ENCODE results near the gene CYGB.
"Not testable (repeated sequence)": the region's sequence is repeated elsewhere in the genome, so short reads cannot be mapped to it uniquely, and the experiment has no call there.

Gene CYGB

DNA sequence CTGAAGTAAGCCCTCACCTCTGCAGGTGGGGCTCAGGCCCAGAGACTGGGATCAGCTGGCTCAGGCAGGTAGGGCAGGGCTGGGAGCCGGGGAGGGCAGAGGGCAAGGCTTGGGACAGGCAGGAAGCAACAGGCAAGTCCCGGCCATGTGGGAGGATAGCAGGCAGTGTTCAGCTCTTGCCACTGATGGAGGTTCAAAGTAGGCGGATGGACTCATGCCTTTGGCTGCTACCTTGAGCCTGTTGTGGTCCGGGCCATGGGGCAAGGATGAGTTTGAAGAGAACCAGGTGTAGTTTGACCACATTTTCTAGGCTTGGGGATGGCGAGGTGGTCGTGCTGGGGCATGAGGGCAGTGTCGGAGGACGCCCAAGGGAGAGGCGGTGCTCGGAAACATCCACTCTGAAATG, 5.1 kb upstream of the CYGB start:
- H3K9me3 Mint-ChIP-seq, result no peaks in the 10 kb centered on the region
- peaks cover 3% of the 10 kb centered on the region for H3K36me3 Mint-ChIP-seq
- ATAC-seq (ENCODE audit: low read depth) (no peak), DNase-seq (ENCODE audit: low spot score in 2 of 2) (no peak)
- H3K27ac Mint-ChIP-seq, result no peak overlapping the region
- peaks cover 5% of the 10 kb centered on the region for H3K27me3 Mint-ChIP-seq
- H3K4me3 Mint-ChIP-seq, result no peak overlapping the region
- H3K4me1 Mint-ChIP-seq, result peaks cover 15% of the 10 kb centered on the region

GRCh38 chr17:76541739-76542454, 4.4 kb upstream of the CYGB start:
- no peak overlapping the region for H3K27ac Mint-ChIP-seq
- H3K36me3 Mint-ChIP-seq, result peaks cover 3% of the 10 kb centered on the region
- DNase-seq (ENCODE audit: low spot score in 2 of 2) (no peak), ATAC-seq (ENCODE audit: low read depth) (no peak)
- peaks cover 15% of the 10 kb centered on the region for H3K4me1 Mint-ChIP-seq
- H3K27me3 Mint-ChIP-seq, result peaks cover 5% of the 10 kb centered on the region
- H3K4me3 Mint-ChIP-seq, result no peak overlapping the region
- H3K9me3 Mint-ChIP-seq, result no peaks in the 10 kb centered on the region

GRCh38 chr17:76540381-76541300, 3.1 kb upstream of the CYGB start:
- DNase-seq (ENCODE audit: low spot score in 2 of 2) (no peak), ATAC-seq (ENCODE audit: low read depth) (peak; percentile 51)
- Mint-ChIP-seq H3K27me3 (peaks cover 7% of the 10 kb centered on the region), H3K4me1 (peaks cover 15% of the 10 kb centered on the region), H3K36me3 (peaks cover 3% of the 10 kb centered on the region), H3K27ac (no peak overlapping the region), H3K4me3 (no peak overlapping the region), H3K9me3 (no peaks in the 10 kb centered on the region)

DNA sequence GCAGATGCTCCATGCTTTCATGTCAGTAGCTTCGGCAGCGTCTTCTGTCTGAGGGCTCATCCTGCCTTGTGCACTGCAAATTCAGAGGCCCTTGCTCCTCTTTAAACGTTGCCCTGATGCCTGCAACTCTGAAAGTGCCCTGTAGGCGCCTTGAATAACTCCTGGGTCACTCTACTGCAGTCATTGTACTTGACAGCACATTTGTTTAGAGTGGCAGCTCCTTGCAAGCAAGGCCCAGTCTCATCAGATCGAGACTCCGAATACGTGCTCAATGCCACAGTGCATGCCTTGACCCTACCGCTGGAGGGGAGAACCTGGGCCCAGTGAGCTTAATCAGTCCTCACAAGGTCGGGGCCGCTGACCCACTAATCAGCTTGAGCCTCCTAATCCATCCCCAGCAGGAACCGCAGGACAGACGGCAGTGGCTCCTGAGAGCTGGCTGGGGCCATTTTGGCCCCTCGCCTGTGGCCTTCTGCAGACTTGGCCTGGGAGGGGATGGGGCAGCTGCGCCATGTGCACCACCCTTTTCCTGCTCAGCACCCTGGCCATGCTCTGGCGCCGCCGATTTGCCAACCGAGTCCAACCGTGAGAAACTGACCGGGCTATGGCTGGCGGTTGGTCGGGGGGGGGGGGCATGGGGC, 2.2 kb upstream of the CYGB start, which contains the start of gene PRCD:
Gene PRCD (plus strand): TSS at position 414 of the 641 bp plus-strand sequence. CDS start 98 bp downstream, at position 512.
- Mint-ChIP-seq H3K27ac (no peak within 1 kb of the TSS), H3K27me3 (peaks cover 7% of the 10 kb centered on the region), H3K36me3 (peaks cover 3% of the 10 kb centered on the region), H3K9me3 (no peaks in the 10 kb centered on the region), H3K4me1 (peaks cover 18% of the 10 kb centered on the region), H3K4me3 (peak within 1 kb of the TSS; percentile 68)
- DNase-seq (ENCODE audit: low spot score in 2 of 2), result no peak
- no peak for ATAC-seq (ENCODE audit: low read depth)

- Mint-ChIP-seq H3K4me3 (peak overlapping the region; percentile 68), H3K9me3 (no peaks in the 10 kb centered on the region), H3K27me3 (peaks cover 7% of the 10 kb centered on the region), H3K4me1 (peaks cover 18% of the 10 kb centered on the region), H3K36me3 (peaks cover 3% of the 10 kb centered on the region), H3K27ac (no peak overlapping the region)
- no peak for DNase-seq (ENCODE audit: low spot score in 2 of 2)
- ATAC-seq (ENCODE audit: low read depth), result no peak
These were observed 1.5 kb upstream of the CYGB start for GRCh38 chr17:76538941-76539570.

DNA sequence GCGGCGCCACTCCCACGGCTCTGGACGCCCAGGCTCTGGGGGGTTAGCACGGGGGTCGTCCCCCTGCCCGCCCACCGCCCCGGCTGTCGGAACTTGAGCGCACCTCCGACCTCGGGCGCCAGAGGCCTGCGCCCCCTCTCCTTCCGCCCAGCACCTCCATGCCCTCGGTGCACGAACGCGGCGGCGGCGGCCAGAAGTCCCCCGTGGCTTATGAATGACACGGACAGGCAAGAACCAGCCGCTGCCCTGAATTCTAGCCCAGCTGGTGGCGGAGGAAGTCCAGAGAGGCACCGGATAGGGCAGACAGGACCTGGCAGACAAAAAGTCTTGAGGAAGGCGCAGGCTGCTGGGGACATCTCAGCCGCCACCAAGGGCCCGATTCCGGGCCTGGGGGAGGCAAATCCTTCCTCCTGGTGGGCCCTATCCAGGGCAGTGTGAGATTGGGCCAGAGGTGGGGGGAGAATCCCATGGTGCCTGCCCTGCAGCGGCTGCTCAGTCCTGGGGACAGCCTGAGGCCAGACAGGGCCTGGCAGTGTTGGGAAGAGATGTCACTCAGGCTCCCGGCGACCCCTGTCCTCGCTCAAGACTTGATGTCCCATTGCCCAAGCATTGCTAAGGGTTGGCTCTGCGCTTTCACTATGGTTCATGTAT, 897 bp upstream of the CYGB start:
- DNase-seq (ENCODE audit: low spot score in 2 of 2) (no peak), ATAC-seq (ENCODE audit: low read depth) (peak; percentile 9)
- H3K4me3 Mint-ChIP-seq, result peak overlapping the region; percentile 68
- H3K27ac Mint-ChIP-seq, result no peak overlapping the region
- H3K27me3 Mint-ChIP-seq, result peaks cover 7% of the 10 kb centered on the region
- H3K4me1 Mint-ChIP-seq, result peaks cover 18% of the 10 kb centered on the region
- H3K36me3 Mint-ChIP-seq, result peaks cover 3% of the 10 kb centered on the region
- no peaks in the 10 kb centered on the region for H3K9me3 Mint-ChIP-seq

- peaks cover 3% of the 10 kb centered on the region for H3K36me3 Mint-ChIP-seq
- peaks cover 19% of the 10 kb centered on the region for H3K4me1 Mint-ChIP-seq
- H3K4me3 Mint-ChIP-seq, result peak overlapping the region; percentile 60
- H3K9me3 Mint-ChIP-seq, result no peaks in the 10 kb centered on the region
- no peak for DNase-seq (ENCODE audit: low spot score in 2 of 2)
- peaks cover 4% of the 10 kb centered on the region for H3K27me3 Mint-ChIP-seq
- peak; percentile 30 for ATAC-seq (ENCODE audit: low read depth)
- H3K27ac Mint-ChIP-seq, result peak overlapping the region; percentile 58
These were observed 276 bp downstream of the CYGB start for GRCh38 chr17:76537288-76537577.

- Mint-ChIP-seq H3K9me3 (no peaks in the 10 kb centered on the region), H3K4me3 (peak overlapping the region; percentile 32), H3K27ac (no peak overlapping the region), H3K4me1 (peaks cover 24% of the 10 kb centered on the region), H3K36me3 (peaks cover 8% of the 10 kb centered on the region), H3K27me3 (peaks cover 4% of the 10 kb centered on the region)
- ATAC-seq (ENCODE audit: low read depth) (no peak), DNase-seq (ENCODE audit: low spot score in 2 of 2) (no peak)
These were observed 810 bp downstream of the CYGB start for GRCh38 chr17:76536511-76537287.

GRCh38 chr17:76535788-76536510, 1.6 kb downstream of the CYGB start:
- Mint-ChIP-seq H3K9me3 (no peaks in the 10 kb centered on the region), H3K27me3 (peaks cover 4% of the 10 kb centered on the region), H3K36me3 (peaks cover 9% of the 10 kb centered on the region), H3K4me1 (peaks cover 24% of the 10 kb centered on the region), H3K27ac (no peak overlapping the region), H3K4me3 (peak overlapping the region; percentile 17)
- DNase-seq (ENCODE audit: low spot score in 2 of 2), result no peak
- ATAC-seq (ENCODE audit: low read depth), result no peak

- no peak overlapping the region for H3K4me3 Mint-ChIP-seq
- ATAC-seq (ENCODE audit: low read depth), result no peak
- no peaks in the 10 kb centered on the region for H3K9me3 Mint-ChIP-seq
- peaks cover 21% of the 10 kb centered on the region for H3K4me1 Mint-ChIP-seq
- H3K27ac Mint-ChIP-seq, result no peak overlapping the region
- peaks cover 9% of the 10 kb centered on the region for H3K36me3 Mint-ChIP-seq
- peaks cover 4% of the 10 kb centered on the region for H3K27me3 Mint-ChIP-seq
- DNase-seq (ENCODE audit: low spot score in 2 of 2), result no peak
These were observed 2.4 kb downstream of the CYGB start for GRCh38 chr17:76534831-76535732.

GRCh38 chr17:76533640-76534359, 3.7 kb downstream of the CYGB start:
- DNase-seq (ENCODE audit: low spot score in 2 of 2); H3K36me3 Mint-ChIP-seq; H3K4me3 Mint-ChIP-seq; H3K27me3 Mint-ChIP-seq; H3K9me3 Mint-ChIP-seq; ATAC-seq (ENCODE audit: low read depth); H3K27ac Mint-ChIP-seq: not testable (repeated sequence)
- peaks cover 19% of the 10 kb centered on the region for H3K4me1 Mint-ChIP-seq

Measured in memory B cell (primary cell).